Thymus (tissue), 11 donors: ENCODE measurements around the gene DNASE1L2. TPM values are rescaled to one million over a fixed set of nuclear protein-coding genes. Genes with fewer than 3 reads are reported as not detected.

Experiments used
- DNase-seq, 9 donors: peaks; one replicate each; pipeline ENCODE4 v3.0.0-alpha.2; 2013; ENCODE audit warnings: low spot score in 9 of 9, low read depth in 6 of 9, missing footprints in 1 of 9
- H3K27ac ChIP-seq, 2 donors: one replicate each; pipeline ENCODE4 v1.5.1; 2013; ENCODE audit warnings: control low read depth in 1 of 2, low read depth in 1 of 2, low read length in 1 of 2, mild to moderate bottlenecking in 1 of 2, moderate library complexity in 1 of 2
- H3K27me3 ChIP-seq, 2 donors: one replicate each; pipeline ENCODE4 v1.5.1; 2013; ENCODE audit warnings: low read length in 1 of 2; ENCODE audit not compliant: control insufficient read depth in 2 of 2, insufficient read depth in 1 of 2
- H3K36me3 ChIP-seq, 2 donors: one replicate each; pipeline ENCODE4 v1.5.1; 2013; ENCODE audit warnings: low read length in 1 of 2, mild to moderate bottlenecking in 1 of 2, moderate library complexity in 1 of 2; ENCODE audit not compliant: control insufficient read depth in 2 of 2, insufficient read depth in 2 of 2
- H3K4me1 ChIP-seq, 2 donors: one replicate each; pipeline ENCODE4 v1.5.1; 2013; ENCODE audit warnings: low read length in 2 of 2; ENCODE audit not compliant: control insufficient read depth in 2 of 2, insufficient read depth in 2 of 2
- H3K4me3 ChIP-seq, 2 donors: one replicate each; pipeline ENCODE4 v1.5.1; 2013; ENCODE audit warnings: low read length in 2 of 2, control low read depth in 1 of 2, mild to moderate bottlenecking in 1 of 2
- H3K9me3 ChIP-seq, 2 donors: one replicate each; pipeline ENCODE4 v1.5.1; 2013; ENCODE audit warnings: low read length in 1 of 2, mild to moderate bottlenecking in 1 of 2; ENCODE audit not compliant: control insufficient read depth in 2 of 2, insufficient read depth in 1 of 2
- WGBS: extraction: QIAGEN DNeasy Blood & Tissue Kit; methylation state at CpG from one replicate; pipeline ENCODE4 v1.1.7; 2013; 5-methylcytosine and 5-hydroxymethylcytosine counted together
- polyA plus RNA-seq: library from polyadenylated mRNA; stranded (reverse); fragments of 200-250 nt; gene quantifications from one replicate; pipeline ENCODE4 v1.2.3, GENCODE V29; 2013
- total RNA-seq: library from RNA; stranded (reverse); fragments of 120-200 nt; gene quantifications from one replicate; pipeline ENCODE4 v1.2.4, GENCODE V29; 2013
- donor health status: healthy.

Gene DNASE1L2
- total and polyA plus RNA-seq, 2 donors: 0.99 to 3.5 TPM

DNA sequence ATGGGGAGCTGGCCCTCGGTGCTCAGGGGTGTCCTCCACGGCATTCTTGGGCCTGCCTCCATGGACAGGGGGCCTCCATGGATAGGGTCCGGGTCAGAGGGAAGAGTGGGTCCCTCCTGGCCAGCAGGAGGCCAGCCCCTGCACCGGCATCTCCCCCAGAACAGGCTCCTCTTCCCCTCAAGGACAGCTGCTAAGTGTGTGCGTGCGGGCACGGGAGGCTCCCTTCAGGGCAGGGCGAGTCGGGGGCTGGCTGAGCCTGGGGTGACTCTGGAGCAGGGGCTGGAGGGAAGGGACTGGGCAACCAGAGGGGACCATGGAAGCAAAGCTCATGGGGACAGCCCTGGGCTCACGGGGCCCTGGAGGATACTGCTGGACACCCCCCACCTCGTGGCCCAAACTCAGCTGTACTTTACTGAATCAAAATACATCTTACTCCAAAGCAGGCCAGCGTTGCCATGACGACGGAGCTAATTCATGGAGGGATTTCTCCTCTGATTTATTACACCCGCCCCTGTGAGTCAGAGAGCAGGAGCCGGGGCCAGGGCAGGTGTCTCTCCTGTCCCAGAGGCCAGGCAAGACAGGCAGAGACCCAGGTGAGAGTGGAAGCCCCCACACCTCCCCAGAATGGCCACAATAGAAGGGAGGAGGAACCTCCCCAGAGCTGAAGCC is 41.9 kb upstream of the DNASE1L2 start:
- Histone ChIP-seq H3K36me3 (no peaks in the 10 kb centered on the region), H3K27ac (no peak overlapping the region), H3K27me3 (peaks cover 56 to 60% of the 10 kb centered on the region in 2 donors), H3K9me3 (peaks cover 0 to 5% of the 10 kb centered on the region in 2 donors), H3K4me1 (peaks cover 10 to 13% of the 10 kb centered on the region in 2 donors), H3K4me3 (no peak overlapping the region)
- WGBS: 79% methylated on average over 16 of the region's 16 CpGs
- no peak for DNase-seq

DNA sequence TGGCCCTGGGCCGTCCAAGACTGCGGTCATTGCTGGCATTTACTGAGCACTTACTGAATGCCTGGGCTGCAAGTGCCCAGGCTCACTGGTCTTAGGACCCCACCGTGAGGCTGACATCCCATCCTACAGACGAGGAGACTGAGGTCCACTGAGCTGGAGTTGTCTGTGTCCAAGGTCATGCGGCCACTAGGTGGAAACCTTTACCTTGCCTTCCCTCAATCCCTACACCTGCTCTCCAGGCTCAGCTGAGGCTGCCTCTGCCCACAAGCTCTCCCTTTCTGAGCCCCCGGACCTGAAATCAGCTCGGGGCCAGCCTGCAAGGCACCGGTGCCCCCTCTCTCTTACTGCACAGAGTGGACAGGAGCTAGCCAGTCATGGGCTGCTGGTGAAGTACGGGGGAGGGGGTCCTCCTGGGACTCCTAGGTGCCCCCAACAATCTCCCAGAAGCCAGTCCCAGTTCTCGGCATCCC is 41.4 kb upstream of the DNASE1L2 start:
- Histone ChIP-seq H3K27me3 (peaks cover 56 to 66% of the 10 kb centered on the region in 2 donors), H3K27ac (no peak overlapping the region), H3K4me1 (peaks cover 10 to 13% of the 10 kb centered on the region in 2 donors), H3K4me3 (no peak overlapping the region), H3K36me3 (no peaks in the 10 kb centered on the region), H3K9me3 (peaks cover 0 to 5% of the 10 kb centered on the region in 2 donors)
- WGBS: 22% methylated on average over 10 of the region's 10 CpGs
- peak in 5 of 9 donors; percentile 32 to 68 (median 57) for DNase-seq

DNA sequence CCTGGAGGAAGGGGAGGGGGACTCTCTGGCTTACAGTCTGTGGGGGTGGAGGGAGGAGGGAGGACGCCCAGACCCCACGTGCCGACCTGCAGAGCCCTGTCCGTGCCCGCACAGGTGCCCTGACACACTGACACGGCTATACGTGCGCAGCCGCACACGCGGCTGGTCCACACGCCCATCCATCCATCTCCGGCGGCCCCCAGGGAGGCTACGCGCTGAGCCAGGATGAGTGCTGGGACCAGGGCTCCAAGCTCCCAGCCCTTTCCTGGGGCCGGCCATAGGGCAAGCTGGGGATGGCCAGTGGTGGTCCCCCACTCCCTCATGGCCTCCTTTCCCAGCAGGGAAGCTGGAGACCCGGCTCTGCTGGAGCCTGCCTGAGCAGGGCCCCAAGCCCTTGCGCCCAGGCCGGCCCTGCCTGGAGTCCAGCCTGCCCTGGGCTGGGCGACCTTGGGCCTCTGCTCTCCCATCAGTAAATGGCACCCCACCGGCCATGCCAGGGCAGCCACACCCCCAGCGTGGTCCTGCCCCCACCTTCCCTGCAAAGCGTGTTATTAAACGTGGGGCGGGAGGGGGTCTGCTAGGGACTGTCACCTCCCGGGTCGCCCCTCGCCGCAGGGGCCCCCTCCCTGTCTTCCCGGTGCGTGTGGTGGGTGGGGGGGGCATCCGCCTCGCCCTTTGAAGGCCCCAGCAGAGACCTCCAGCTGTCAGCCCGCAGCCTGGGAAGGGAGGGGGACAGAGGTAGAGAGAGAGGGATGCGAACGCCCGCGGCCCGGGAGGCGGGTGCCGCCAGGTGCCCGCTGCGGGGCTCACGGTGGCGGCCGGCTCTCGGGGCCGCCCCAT is 40.7 kb upstream of the DNASE1L2 start:
- H3K9me3 ChIP-seq: peaks cover 0 to 5% of the 10 kb centered on the region in 2 donors
- no peaks in the 10 kb centered on the region for H3K36me3 ChIP-seq
- peak in 2 of 9 donors; percentile 14 to 44 for DNase-seq
- peak overlapping the region in 1 of 2 donors; percentile 13 for H3K27ac ChIP-seq
- 2% methylated on average over 49 of the region's 49 CpGs for WGBS
- peak overlapping the region in 1 of 2 donors; percentile 66 for H3K4me3 ChIP-seq
- peaks cover 61 to 73% of the 10 kb centered on the region in 2 donors for H3K27me3 ChIP-seq
- peaks cover 10 to 13% of the 10 kb centered on the region in 2 donors for H3K4me1 ChIP-seq

DNA sequence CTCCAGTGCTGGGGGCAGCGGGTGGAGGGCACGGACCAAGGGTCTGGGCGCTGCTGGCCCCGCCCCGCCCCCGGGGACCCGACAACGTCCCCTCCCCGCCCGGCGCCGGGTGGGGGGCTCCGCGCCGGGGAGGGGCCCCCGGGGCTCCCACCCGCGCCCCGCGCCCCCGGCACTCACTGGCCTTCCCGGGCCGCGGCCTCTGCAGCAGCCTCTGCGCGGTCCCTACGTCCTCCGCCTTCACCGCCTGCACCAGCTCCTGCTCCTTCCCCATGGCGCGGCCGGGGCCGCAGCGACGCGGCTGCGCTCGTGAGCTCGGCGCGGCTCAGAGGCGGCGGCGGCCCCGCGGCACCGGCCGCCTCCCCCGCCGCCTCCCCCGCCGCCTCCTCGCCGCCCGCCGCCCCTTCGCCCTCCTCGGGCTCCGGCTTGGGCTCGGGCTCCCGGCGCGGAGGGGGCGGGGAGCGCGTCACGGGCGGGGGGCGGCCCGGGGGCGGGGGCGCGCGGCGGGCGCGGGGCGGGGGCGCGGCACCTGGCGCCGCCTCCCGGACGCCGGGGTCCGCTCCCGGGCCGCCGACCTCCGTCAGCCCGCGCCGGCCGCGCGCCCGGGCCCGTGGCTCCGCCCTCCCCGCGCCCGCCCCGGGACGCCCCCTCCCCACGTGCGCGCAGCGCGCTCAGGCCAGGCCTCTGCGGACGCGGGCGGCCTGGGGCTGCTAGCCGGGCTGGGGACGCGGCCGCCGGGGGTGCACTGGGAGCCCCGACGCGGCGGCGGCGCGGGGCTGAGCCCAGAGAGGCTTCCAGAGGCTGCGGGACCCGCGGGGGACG is 39.9 kb upstream of the DNASE1L2 start, which contains the start of gene CASKIN1:
TSS of gene CASKIN1 (minus strand) at position 444 of the 819 bp plus-strand sequence. CDS start at position 271, 173 bp downstream.
- no peaks in the 10 kb centered on the region for H3K36me3 ChIP-seq
- 1% methylated on average over 128 of the region's 129 CpGs for WGBS
- H3K27ac ChIP-seq: peak within 1 kb of the TSS in 1 of 2 donors; percentile 13
- peak within 1 kb of the TSS in 1 of 2 donors; percentile 66 for H3K4me3 ChIP-seq
- peaks cover 0 to 5% of the 10 kb centered on the region in 2 donors for H3K9me3 ChIP-seq
- H3K4me1 ChIP-seq: peaks cover 10 to 13% of the 10 kb centered on the region in 2 donors
- H3K27me3 ChIP-seq: peaks cover 62 to 72% of the 10 kb centered on the region in 2 donors
- peak in 1 of 9 donors; percentile 27 for DNase-seq

DNA sequence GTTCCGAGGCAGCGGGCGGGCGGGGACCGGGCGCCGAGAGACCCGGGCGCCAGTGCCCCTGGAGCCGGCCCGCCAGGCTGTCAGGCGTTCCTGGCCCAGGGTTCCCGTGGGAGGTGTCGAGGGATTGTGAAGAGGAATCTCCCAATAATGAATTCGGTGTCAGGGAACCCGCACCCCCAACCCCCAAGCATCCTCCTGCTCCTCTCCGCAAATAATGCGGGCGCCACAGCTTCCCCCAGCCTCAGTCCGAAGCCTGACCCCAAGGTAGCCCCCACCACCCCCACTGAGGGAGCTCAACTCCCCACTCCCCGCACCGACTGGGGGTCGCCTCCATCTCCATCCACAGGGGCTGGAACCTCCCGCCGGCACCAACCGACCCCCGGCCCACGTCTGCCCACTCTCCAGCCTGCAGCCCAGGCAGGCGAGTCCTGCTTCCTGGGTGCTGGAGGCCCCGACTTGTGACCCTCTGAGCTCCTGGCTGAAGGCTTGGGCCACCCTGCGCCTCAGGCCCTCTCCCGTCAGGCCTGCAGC is 39.2 kb upstream of the DNASE1L2 start:
- peaks cover 62 to 78% of the 10 kb centered on the region in 2 donors for H3K27me3 ChIP-seq
- DNase-seq: no peak
- 24% methylated on average over 32 of the region's 32 CpGs for WGBS

DNA sequence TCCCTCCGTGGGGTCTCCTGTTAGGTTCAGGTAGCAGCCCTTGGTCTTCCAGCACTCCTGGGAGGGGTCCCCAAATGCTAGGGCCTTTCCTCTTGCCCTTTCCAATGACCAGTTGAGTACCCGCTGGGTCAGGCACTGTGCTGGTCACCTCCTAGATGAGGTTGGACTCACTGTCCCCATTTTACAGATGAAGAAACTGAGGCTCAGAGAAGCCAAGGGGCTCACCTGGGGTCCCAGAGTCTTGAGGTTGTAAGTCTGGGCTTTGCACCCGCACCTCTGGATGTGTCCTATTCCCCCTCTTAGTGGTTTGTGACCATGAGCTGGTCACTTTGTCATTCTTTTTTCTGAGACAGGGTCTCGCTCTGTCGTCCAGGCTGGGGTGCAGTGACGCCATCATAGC is 38.5 kb upstream of the DNASE1L2 start:
- DNase-seq: no peak
- Histone ChIP-seq H3K36me3 (no peaks in the 10 kb centered on the region), H3K9me3 (peaks cover 0 to 5% of the 10 kb centered on the region in 2 donors), H3K27me3 (peaks cover 62 to 76% of the 10 kb centered on the region in 2 donors), H3K4me1 (peaks cover 10 to 13% of the 10 kb centered on the region in 2 donors), H3K27ac (no peak overlapping the region), H3K4me3 (no peak overlapping the region)
- WGBS: 84% methylated on average over 6 of the region's 6 CpGs

More for the DNA sequence above, 39.2 kb upstream of the DNASE1L2 start:
- no peak overlapping the region for H3K27ac ChIP-seq
- H3K36me3 ChIP-seq: no peaks in the 10 kb centered on the region
- H3K4me3 ChIP-seq: peak overlapping the region in 1 of 2 donors; percentile 66
- peaks cover 10 to 13% of the 10 kb centered on the region in 2 donors for H3K4me1 ChIP-seq
- H3K9me3 ChIP-seq: peaks cover 0 to 5% of the 10 kb centered on the region in 2 donors

DNA sequence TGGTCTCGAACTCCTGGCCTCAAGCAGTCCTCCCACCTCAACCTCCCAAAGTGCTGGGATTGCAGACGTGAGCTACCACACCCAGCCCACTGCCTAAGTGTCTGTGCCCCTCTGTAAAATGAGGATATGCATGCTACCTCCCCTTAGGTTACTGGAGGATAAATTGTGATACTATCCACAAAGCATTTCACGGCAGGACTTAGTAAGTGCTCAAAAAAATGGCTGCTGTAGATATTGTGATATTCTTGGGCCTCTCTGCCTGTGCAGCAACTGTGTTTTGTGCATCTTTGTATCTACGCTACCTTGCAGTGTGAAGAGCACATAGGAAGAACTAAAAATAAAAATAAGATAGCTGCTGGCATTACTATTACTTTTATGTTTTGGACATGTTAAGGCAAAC is 38.0 kb upstream of the DNASE1L2 start:
- Histone ChIP-seq H3K4me3 (no peak overlapping the region), H3K27ac (no peak overlapping the region), H3K4me1 (peaks cover 10 to 13% of the 10 kb centered on the region in 2 donors), H3K27me3 (peaks cover 62 to 75% of the 10 kb centered on the region in 2 donors), H3K9me3 (peaks cover 0 to 5% of the 10 kb centered on the region in 2 donors), H3K36me3 (no peaks in the 10 kb centered on the region)
- no peak for DNase-seq
- 79% methylated on average over 4 of the region's 4 CpGs for WGBS

DNA sequence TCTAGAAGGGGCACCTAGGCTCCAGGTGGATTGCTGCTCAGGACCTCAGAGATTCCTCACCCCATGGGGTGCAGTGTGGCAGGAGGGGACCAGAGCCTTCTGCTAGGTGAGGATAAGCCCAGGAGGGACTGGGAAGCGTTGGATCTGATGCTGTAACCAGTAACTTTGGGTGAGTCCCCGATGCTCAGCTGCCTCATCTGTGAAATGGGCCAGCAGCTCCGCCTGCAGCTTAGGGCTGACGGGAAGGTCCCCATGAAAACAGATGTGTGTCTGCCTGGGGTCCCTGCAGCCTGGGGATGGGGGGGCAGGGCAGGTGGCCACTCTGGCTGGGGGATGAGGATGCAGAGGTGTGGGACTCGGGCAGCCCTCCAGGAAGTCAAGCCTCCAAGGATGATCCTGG is 37.1 kb upstream of the DNASE1L2 start:
- H3K27ac ChIP-seq: peak overlapping the region in 1 of 2 donors; percentile 27
- peaks cover 0 to 5% of the 10 kb centered on the region in 2 donors for H3K9me3 ChIP-seq
- H3K4me3 ChIP-seq: no peak overlapping the region
- DNase-seq: no peak
- 90% methylated on average over 5 of the region's 5 CpGs for WGBS
- peaks cover 10 to 13% of the 10 kb centered on the region in 2 donors for H3K4me1 ChIP-seq
- H3K36me3 ChIP-seq: no peaks in the 10 kb centered on the region
- H3K27me3 ChIP-seq: peaks cover 56 to 67% of the 10 kb centered on the region in 2 donors
